ENCODE results near the gene DRC7.

Gene DRC7, protein sequence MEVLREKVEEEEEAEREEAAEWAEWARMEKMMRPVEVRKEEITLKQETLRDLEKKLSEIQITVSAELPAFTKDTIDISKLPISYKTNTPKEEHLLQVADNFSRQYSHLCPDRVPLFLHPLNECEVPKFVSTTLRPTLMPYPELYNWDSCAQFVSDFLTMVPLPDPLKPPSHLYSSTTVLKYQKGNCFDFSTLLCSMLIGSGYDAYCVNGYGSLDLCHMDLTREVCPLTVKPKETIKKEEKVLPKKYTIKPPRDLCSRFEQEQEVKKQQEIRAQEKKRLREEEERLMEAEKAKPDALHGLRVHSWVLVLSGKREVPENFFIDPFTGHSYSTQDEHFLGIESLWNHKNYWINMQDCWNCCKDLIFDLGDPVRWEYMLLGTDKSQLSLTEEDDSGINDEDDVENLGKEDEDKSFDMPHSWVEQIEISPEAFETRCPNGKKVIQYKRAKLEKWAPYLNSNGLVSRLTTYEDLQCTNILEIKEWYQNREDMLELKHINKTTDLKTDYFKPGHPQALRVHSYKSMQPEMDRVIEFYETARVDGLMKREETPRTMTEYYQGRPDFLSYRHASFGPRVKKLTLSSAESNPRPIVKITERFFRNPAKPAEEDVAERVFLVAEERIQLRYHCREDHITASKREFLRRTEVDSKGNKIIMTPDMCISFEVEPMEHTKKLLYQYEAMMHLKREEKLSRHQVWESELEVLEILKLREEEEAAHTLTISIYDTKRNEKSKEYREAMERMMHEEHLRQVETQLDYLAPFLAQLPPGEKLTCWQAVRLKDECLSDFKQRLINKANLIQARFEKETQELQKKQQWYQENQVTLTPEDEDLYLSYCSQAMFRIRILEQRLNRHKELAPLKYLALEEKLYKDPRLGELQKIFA

DNA sequence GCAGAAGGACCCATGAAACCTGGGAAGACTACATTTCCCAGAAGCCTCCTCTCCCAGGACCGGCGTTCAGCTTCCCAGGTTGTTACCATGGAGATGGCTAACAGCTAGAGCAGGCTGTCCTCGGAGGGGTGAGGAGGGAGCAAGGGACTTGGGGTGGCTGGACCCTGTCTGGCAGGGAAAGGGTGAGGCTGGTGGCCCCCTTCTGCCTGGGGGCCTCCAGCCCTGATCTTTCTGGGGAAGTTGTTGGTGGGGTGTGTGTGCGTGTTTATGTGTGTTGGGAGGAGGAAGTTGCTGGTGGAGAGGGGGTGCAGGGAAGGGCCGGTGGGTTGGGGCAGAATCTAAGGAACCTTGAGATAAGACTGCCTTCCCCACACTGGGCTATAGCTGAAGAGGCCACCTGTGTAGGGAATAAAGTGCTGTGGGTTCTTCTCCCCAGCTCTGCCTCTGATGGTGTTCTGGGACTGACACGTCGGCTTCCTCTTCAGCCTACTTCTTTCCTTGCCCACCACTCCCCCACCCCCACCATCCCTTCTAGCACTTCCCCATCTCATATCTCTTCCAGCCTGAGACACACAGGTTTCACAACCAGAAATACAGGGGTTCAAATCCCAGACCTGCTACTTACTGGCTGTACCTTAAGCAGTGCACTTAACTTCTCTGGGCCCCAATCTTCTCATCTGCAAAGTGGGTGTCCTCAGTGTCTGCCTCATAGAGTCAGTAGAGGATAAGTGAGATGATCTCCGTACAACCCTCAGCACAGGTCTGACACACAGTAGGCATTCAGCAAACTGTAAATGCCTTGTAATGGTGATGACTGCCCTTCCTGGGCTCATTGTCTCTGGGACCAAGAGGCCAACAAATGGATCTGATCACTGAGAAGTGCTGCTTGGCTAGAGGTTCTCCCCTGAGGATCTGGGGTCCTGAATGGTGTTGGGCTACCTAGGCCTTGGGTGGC lies at the start of gene DRC7:
DRC7 (plus strand) TSS at position 82 of the 955 bp plus-strand sequence. CDS start 3,144 bp downstream, outside the sequence.
- TF ChIP-seq, protein P1, sequence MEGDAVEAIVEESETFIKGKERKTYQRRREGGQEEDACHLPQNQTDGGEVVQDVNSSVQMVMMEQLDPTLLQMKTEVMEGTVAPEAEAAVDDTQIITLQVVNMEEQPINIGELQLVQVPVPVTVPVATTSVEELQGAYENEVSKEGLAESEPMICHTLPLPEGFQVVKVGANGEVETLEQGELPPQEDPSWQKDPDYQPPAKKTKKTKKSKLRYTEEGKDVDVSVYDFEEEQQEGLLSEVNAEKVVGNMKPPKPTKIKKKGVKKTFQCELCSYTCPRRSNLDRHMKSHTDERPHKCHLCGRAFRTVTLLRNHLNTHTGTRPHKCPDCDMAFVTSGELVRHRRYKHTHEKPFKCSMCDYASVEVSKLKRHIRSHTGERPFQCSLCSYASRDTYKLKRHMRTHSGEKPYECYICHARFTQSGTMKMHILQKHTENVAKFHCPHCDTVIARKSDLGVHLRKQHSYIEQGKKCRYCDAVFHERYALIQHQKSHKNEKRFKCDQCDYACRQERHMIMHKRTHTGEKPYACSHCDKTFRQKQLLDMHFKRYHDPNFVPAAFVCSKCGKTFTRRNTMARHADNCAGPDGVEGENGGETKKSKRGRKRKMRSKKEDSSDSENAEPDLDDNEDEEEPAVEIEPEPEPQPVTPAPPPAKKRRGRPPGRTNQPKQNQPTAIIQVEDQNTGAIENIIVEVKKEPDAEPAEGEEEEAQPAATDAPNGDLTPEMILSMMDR (conservative IDR thresholded peaks at IDR 0.05): no peak
- H3K27ac ChIP-seq: no peak within 1 kb of the TSS

DNA sequence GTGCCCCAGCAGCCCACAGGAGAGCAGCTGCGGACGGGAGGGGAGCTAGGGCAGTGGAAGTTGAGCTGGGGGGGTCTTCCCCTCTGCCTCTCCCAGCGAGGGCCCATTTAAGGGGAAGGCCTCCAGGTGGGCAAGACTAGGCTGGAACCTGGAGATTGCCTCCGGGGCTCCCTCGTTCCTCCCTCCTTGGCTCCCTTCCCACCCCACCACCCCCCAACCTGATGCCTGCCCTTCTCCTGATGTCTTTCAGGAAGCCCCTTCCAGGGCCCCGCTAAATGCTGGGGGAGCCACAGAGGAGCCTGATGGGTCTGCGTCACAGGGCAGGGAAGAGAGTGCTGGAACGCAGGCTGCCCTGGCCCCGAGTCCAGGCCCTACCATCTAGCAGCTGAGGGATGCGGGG lies 49.4 kb upstream of the DRC7 start:
- TF ChIP-seq, protein P1 (conservative IDR thresholded peaks at IDR 0.05): no peak
- no peak overlapping the region for H3K27ac ChIP-seq

GRCh38 chr16:57645691-57646387 lies 48.8 kb upstream of the DRC7 start:
- H3K27ac ChIP-seq: no peak overlapping the region
- TF ChIP-seq, protein P1 (conservative IDR thresholded peaks at IDR 0.05): no peak

DNA sequence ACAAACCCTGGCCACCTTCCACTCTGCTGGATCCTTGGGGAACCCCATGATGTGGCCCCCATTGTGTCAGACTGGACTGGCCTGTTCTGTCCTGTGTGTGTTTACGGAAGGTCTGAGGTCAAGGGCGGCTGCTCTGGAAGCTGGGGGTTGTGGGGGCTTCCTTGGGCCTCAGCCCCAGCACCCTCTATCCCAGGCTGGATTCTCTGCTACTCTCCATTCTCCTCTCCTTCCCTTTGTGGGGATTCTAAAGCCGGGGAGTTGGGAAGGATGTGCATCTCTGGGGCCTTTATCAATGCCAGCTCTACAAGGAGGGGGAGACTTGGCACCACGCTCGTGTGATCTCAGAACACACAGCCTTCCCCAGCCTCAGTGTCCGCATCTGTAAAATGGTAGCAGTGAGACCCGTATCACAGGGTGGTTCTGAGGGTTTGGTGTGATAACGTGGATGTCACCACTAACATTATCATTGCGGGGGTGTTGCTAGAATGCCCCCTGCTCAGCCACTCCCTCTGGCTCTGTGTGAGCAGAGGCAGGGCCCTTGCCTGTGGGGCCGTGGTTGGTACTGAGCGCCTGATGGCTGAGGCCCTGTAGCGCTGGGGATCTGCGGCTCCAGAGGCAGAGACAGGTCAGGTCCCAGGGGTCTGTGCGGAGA lies 48.1 kb upstream of the DRC7 start:
- TF ChIP-seq, protein P1 (conservative IDR thresholded peaks at IDR 0.05): no peak
- no peak overlapping the region for H3K27ac ChIP-seq

DNA sequence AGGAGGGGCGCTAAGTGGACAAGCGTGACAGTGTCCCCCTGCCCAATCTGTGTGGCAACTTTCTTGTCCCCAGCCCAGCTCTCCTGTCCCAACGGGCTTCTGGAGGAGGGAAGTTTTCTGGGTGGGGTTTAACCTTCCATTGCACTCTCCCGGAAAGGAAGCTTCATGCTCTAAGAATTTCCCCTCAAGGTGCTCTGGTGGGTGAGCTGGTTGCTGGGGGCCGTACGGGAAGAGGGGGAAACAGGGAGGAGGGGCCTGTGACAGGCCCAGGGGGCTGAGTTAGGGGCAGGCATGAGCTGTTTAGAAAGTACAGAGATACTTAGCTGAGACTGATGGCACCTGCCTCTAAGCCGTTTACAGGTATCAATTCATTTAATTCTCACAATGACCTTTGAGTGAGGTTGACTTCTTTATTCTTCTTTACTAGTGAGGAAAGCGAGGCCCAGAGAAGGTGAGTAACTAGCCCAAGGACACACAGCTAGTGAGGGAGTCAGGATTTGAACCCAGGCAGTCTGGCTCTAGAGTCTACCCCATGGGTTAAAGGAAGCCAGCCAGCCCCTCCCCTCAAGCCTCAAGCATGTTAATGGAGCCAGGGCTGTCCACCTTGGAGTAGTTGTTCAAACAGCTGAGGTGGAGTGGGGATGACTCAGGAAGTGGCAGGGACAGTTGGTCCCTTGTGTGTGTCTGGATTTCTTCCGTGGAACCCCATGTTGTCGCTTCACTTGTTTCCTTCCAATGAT lies 47.3 kb upstream of the DRC7 start:
- TF ChIP-seq, protein P1 (conservative IDR thresholded peaks at IDR 0.05): no peak
- no peak overlapping the region for H3K27ac ChIP-seq

- TF ChIP-seq, protein P1 (conservative IDR thresholded peaks at IDR 0.05): no peak
- no peak overlapping the region for H3K27ac ChIP-seq
Measured at GRCh38 chr16:57648125-57648524, 46.5 kb upstream of the DRC7 start.

All from VCaP (cell line).